Activated CD8-positive, alpha-beta memory T cell treated with anti-CD3 and anti-CD28 coated beads, Interleukin-2, amount 50 U/mL, for 4 hours (primary cell): ENCODE results near the gene ADAMTSL4.
"Not testable (repeated sequence)": the region's sequence is repeated elsewhere in the genome, so short reads cannot be mapped to it uniquely, and the experiment has no call there.

Experiments used
- DNase-seq: peaks from one replicate; pipeline ENCODE4 v3.0.0-alpha.2; 2020

Gene ADAMTSL4

GRCh38 chr1:150596095-150596892 lies 47.1 kb downstream of the ADAMTSL4 start:
- no peak for DNase-seq

- no peak for DNase-seq
Observed at GRCh38 chr1:150596976-150597375, 47.8 kb downstream of the ADAMTSL4 start.

- not testable (repeated sequence) for DNase-seq
Observed at GRCh38 chr1:150598346-150598745, 49.1 kb downstream of the ADAMTSL4 start.

- no peak for DNase-seq
Observed at GRCh38 chr1:150601540-150601939, 52.3 kb downstream of the ADAMTSL4 start.

- not testable (repeated sequence) for DNase-seq
Observed at GRCh38 chr1:150602372-150602771, 53.2 kb downstream of the ADAMTSL4 start.

GRCh38 chr1:150603711-150604110 lies 54.5 kb downstream of the ADAMTSL4 start:
- DNase-seq, result no peak

GRCh38 chr1:150604226-150604588 lies 55.0 kb downstream of the ADAMTSL4 start:
- DNase-seq, result no peak

GRCh38 chr1:150605451-150605731 lies 56.2 kb downstream of the ADAMTSL4 start:
- DNase-seq, result not testable (repeated sequence)

GRCh38 chr1:150606463-150607142 lies 57.4 kb downstream of the ADAMTSL4 start:
- DNase-seq, result no peak

- DNase-seq, result no peak
Observed at GRCh38 chr1:150609732-150610131, 60.5 kb downstream of the ADAMTSL4 start.
